HFFc6 (cell line): ENCODE data around the gene GPER1. TPM values are rescaled to one million over a fixed set of nuclear protein-coding genes. Genes with fewer than 3 reads are reported as not detected.

Experiments
- DNase-seq: peaks from one replicate; pipeline ENCODE4 v3.0.0-alpha.2; 2018
- H3K27ac Mint-ChIP-seq: 2 replicates; pipeline ENCODE4 v1.8.0; 2020; ENCODE audit warnings: mild to moderate bottlenecking, mixed read lengths
- H3K27me3 Mint-ChIP-seq: 2 replicates; pipeline ENCODE4 v1.8.0; 2021; ENCODE audit warnings: mild to moderate bottlenecking, moderate library complexity, mixed read lengths; ENCODE audit not compliant: insufficient read depth
- H3K36me3 Mint-ChIP-seq: 2 replicates; pipeline ENCODE4 v1.8.0; 2021; ENCODE audit warnings: low read depth, mixed read lengths
- H3K4me1 Mint-ChIP-seq: 2 replicates; pipeline ENCODE4 v1.8.0; 2020; ENCODE audit warnings: low read depth, mixed read lengths
- H3K4me3 Mint-ChIP-seq: 2 replicates; pipeline ENCODE4 v1.8.0; 2020; ENCODE audit warnings: mild to moderate bottlenecking, moderate library complexity, mixed read lengths
- H3K9me3 Mint-ChIP-seq: 2 replicates; pipeline ENCODE4 v1.8.0; 2020; ENCODE audit warnings: mild to moderate bottlenecking, mixed read lengths
- total RNA-seq, 6 experiments: library from RNA; stranded (reverse); fragmentation: NEBNext Ultra II Directional; extraction: Animal tissue kit (Norgen Biotek cat#: 25700); gene quantifications; 2 replicates in 1 of 6; 3 replicates in 5 of 6; pipeline ENCODE4 v1.2.3, GENCODE V29; 2021
- TF ChIP-seq, protein P1 (sequence below): fragments of 200-600 bp; sonication (generic); IDR thresholded peaks from 2 replicates; pipeline ENCODE4 v1.5.0; 2021; ENCODE audit warnings: antibody characterized with exemption, mild to moderate bottlenecking

GPER1 gene
- total RNA-seq, 6 experiments from 2014 or later = 4.6 to 7.1 (median 5.3) TPM

DNA sequence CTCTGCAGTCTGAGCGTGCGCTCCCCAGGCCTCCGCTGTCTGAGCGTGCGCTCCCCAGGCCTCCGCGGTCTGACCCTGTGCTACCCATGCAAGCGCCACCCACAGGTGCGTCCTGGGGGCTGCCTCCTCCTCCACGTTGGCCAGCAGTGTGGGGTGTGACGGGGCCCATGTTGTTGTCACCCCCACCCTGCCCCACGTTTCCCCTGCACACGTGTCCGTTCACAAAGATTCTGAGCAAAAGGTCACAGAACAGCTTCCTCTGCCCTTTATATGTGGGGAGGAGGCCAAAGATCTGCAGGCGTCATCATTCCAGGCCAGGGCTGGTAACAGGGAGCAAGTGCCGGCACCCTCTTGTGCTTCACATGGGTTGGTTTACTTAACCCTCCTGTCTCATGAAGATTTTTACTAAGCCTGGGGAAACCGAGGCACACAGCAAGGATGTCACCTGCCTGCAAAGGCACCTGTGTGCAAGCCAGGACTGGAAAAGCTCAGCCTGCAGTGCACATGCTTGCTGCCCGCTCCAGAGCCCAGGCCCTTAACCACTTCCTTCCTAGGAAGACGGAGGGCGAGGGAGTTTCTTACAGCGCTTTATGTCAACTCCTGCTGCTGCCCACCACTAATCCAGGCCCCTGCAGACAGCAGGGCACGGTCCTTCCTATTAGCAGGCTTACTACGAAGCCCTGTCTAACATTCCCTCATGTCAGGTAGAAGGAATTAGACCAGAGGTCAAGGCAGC is 38.7 kb upstream of the GPER1 start:
- TF ChIP-seq, protein P1, sequence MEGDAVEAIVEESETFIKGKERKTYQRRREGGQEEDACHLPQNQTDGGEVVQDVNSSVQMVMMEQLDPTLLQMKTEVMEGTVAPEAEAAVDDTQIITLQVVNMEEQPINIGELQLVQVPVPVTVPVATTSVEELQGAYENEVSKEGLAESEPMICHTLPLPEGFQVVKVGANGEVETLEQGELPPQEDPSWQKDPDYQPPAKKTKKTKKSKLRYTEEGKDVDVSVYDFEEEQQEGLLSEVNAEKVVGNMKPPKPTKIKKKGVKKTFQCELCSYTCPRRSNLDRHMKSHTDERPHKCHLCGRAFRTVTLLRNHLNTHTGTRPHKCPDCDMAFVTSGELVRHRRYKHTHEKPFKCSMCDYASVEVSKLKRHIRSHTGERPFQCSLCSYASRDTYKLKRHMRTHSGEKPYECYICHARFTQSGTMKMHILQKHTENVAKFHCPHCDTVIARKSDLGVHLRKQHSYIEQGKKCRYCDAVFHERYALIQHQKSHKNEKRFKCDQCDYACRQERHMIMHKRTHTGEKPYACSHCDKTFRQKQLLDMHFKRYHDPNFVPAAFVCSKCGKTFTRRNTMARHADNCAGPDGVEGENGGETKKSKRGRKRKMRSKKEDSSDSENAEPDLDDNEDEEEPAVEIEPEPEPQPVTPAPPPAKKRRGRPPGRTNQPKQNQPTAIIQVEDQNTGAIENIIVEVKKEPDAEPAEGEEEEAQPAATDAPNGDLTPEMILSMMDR = no peak
- no peak overlapping the region for H3K4me3 Mint-ChIP-seq

DNA sequence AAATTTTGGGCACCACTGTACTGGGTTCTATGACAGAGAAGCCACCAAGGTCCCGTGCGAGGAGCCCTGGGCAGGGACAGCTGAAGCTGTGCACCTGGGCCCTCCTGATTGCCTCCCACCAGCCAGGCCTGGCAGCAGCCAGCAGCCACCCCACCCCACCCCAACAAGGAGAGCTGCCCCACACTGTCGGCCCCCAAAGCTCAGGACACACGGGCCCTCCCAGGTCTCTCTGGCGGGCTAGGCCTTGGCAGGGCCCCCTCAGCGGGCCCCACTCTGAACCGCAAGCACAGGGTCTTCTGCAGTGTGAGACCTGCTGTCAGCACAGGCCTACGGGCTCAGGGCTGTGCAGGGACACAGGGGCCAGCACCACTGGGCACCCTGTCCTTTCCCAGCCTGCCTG is 38.1 kb upstream of the GPER1 start:
- TF ChIP-seq, protein P1 = no peak
- H3K4me1 Mint-ChIP-seq = peaks cover 7% of the 10 kb centered on the region
- no peaks in the 10 kb centered on the region for H3K36me3 Mint-ChIP-seq
- no peak overlapping the region for H3K4me3 Mint-ChIP-seq
- no peak for DNase-seq
- H3K27ac Mint-ChIP-seq = no peak overlapping the region
- peaks cover 3% of the 10 kb centered on the region for H3K27me3 Mint-ChIP-seq
- no peaks in the 10 kb centered on the region for H3K9me3 Mint-ChIP-seq

More for the DNA sequence above, 38.7 kb upstream of the GPER1 start:
- DNase-seq = no peak
- Mint-ChIP-seq H3K4me1 (peaks cover 9% of the 10 kb centered on the region), H3K9me3 (no peaks in the 10 kb centered on the region), H3K27me3 (peaks cover 3% of the 10 kb centered on the region), H3K36me3 (no peaks in the 10 kb centered on the region), H3K27ac (no peak overlapping the region)

DNA sequence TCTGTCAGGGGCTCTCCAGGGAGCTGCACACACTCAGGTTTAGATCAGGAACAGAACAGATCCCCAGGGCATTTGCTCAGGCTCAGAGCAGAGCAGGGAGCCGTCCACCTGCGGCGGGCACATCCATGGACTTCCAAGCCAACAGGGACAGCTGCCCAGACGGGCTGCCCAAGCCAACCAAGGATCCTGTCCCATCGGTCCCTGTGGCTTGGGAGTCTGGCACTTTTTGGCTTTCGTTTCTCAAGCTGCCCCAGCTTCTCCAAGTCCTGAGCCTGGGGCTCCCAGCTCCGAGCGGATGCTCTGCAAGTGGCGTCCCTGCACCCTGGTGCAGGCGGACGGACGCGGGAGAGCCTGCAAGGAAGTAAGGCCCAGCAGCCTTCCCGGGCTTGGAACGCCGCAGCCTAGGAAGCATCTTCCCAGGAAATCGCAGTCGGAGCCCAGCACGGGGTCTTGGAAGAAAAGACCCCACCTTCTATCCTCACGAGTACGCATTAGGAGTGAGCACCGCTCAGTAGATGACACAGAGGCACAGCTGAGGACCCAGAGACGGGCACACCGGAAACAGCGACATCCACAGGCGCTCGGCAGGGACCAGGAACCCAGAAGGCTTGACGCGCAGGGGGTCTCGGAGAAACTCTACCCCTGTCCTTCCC is 37.5 kb upstream of the GPER1 start:
- Mint-ChIP-seq H3K27ac (no peak overlapping the region), H3K36me3 (no peaks in the 10 kb centered on the region), H3K4me1 (peaks cover 2% of the 10 kb centered on the region), H3K4me3 (no peak overlapping the region), H3K27me3 (peaks cover 1% of the 10 kb centered on the region; the same call in 1 of the 2 replicates), H3K9me3 (no peaks in the 10 kb centered on the region)
- DNase-seq = no peak
- TF ChIP-seq, protein P1 = no peak

DNA sequence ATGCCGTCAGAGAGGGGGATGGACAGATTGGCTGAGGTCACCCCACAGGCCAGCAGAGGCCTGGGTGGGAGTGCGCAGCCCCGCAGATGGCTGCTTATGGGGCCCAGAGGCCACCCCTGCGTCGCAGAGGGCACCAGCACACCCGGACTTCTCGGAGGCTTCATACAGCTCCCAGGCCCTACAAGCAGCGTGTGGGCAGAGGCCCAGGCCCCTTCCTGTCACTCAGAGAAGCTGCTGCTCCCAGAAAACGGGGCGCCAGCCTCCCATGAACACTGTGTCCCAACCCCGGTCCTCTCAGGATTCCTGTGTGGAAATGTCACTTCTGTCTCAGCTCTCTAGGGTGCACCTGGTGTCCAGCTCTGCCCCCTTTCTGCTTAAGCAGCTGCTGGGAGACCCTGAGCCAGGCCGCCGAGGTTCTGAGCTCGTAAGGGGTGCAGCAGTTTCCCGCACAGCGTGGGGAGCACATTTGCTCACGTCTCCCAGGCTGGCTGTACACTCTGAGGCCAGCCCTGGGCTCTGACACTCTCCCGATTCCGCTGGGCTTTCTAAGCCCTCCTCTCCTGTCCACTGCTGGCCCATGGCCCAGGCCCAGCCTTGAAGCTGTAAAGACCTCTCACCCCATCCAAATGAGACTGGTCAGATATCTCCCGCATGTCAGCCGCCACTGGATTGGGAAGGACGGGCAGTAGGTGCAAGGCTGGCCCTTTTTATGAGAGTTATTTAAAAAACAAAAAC is 36.8 kb upstream of the GPER1 start:
- Mint-ChIP-seq H3K27ac (no peak overlapping the region), H3K4me1 (no peaks in the 10 kb centered on the region), H3K4me3 (no peak overlapping the region), H3K9me3 (no peaks in the 10 kb centered on the region), H3K36me3 (no peaks in the 10 kb centered on the region), H3K27me3 (peaks cover 1% of the 10 kb centered on the region; the same call in 1 of the 2 replicates)
- no peak for DNase-seq
- TF ChIP-seq, protein P1 = no peak

DNA sequence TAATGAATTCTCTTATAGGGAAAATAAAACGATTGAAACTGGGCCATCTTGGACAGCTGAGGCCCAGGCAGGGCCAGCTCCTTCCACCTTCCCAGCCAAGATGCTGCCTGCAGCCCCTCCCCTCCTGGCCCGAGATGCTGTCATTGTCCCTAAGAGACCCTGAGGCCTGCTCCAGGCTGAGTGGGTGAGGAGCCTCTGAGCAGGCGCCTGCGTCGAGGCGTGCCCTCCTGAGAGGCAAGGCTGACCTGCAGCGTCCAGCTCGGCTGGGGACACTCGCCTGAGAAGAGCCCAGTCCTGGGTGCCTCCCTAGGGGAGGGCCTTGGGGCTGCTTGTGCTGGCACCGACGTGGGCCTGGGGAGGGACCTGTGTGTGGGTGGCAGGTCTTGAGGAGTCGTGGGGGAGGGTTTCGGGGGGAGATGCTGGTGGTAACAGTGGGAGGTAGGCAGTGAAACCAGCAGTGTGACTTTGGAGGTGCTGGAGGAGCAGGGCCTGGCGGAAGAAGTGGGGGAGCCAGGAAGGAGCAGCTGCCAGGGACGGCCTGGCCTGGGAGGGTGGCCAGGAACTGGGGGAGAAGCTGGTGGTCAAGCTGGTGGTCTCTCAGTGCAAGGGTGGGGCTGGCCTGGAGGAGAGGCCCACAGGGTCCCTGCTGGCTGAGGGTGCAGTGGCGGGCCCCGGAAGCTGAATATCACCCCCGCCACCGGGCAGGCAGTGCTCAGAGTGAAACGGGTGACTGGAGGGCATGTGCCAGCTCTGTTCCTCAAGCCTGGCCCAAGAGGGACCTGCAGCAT is 35.7 kb upstream of the GPER1 start:
- Mint-ChIP-seq H3K4me3 (no peak overlapping the region), H3K4me1 (no peaks in the 10 kb centered on the region), H3K27me3 (peaks cover 1% of the 10 kb centered on the region; the same call in 1 of the 2 replicates), H3K9me3 (no peaks in the 10 kb centered on the region), H3K36me3 (no peaks in the 10 kb centered on the region), H3K27ac (no peak overlapping the region)
- no peak for DNase-seq
- TF ChIP-seq, protein P1 = no peak
